ENCODE data around the gene ADAM10.

The ADAM10 gene

GRCh38 chr15:58698887-58699641, 50.4 kb downstream of the ADAM10 start:
- H3K27me3 Mint-ChIP-seq (ENCODE audit: low read depth) = no peaks in the 10 kb centered on the region
- peaks cover 26% of the 10 kb centered on the region for H3K9me3 Mint-ChIP-seq
- no peak overlapping the region for H3K27ac Mint-ChIP-seq
- H3K4me1 Mint-ChIP-seq = no peaks in the 10 kb centered on the region
- peaks cover 71% of the 10 kb centered on the region for H3K36me3 Mint-ChIP-seq (ENCODE audit: low read depth)
- TF ChIP-seq CTCF (IDR thresholded peaks at IDR 0.05; ENCODE audit: unreplicated experiment in 3 of 3) = no peak
- H3K4me3 Mint-ChIP-seq = no peak overlapping the region

- H3K9me3 Mint-ChIP-seq = peaks cover 29% of the 10 kb centered on the region
- no peaks in the 10 kb centered on the region for H3K27me3 Mint-ChIP-seq (ENCODE audit: low read depth)
- TF ChIP-seq CTCF (IDR thresholded peaks at IDR 0.05; ENCODE audit: unreplicated experiment in 3 of 3) = no peak
- no peaks in the 10 kb centered on the region for H3K4me1 Mint-ChIP-seq
- H3K4me3 Mint-ChIP-seq = no peak overlapping the region
- H3K36me3 Mint-ChIP-seq (ENCODE audit: low read depth) = peaks cover 68% of the 10 kb centered on the region
- no peak overlapping the region for H3K27ac Mint-ChIP-seq
These were observed 52.3 kb downstream of the ADAM10 start for GRCh38 chr15:58697220-58697619.

GRCh38 chr15:58696738-58697137, 52.8 kb downstream of the ADAM10 start:
- Mint-ChIP-seq H3K9me3 (peaks cover 26% of the 10 kb centered on the region), H3K4me3 (no peak overlapping the region)

GRCh38 chr15:58694641-58695398, 54.7 kb downstream of the ADAM10 start:
- peaks cover 50% of the 10 kb centered on the region for H3K36me3 Mint-ChIP-seq (ENCODE audit: low read depth)
- peaks cover 12% of the 10 kb centered on the region for H3K9me3 Mint-ChIP-seq
- no peak for TF ChIP-seq CTCF (IDR thresholded peaks at IDR 0.05; ENCODE audit: unreplicated experiment in 3 of 3)
- H3K4me3 Mint-ChIP-seq = no peak overlapping the region
- no peaks in the 10 kb centered on the region for H3K4me1 Mint-ChIP-seq
- peak overlapping the region in 2 of 3 experiments; percentile 6 to 34 for H3K27ac Mint-ChIP-seq
- no peaks in the 10 kb centered on the region for H3K27me3 Mint-ChIP-seq (ENCODE audit: low read depth)

More at GRCh38 chr15:58696738-58697137, 52.8 kb downstream of the ADAM10 start:
- Mint-ChIP-seq H3K27ac (no peak overlapping the region), H3K4me1 (no peaks in the 10 kb centered on the region), H3K27me3 (ENCODE audit: low read depth) (no peaks in the 10 kb centered on the region), H3K36me3 (ENCODE audit: low read depth) (peaks cover 66% of the 10 kb centered on the region)
- TF ChIP-seq CTCF (IDR thresholded peaks at IDR 0.05; ENCODE audit: unreplicated experiment in 3 of 3) = no peak

GRCh38 chr15:58690703-58691102, 58.8 kb downstream of the ADAM10 start:
- peaks cover 3% of the 10 kb centered on the region for H3K9me3 Mint-ChIP-seq

More at GRCh38 chr15:58690703-58691102, 58.8 kb downstream of the ADAM10 start:
- H3K4me1 Mint-ChIP-seq = no peaks in the 10 kb centered on the region
- peaks cover 24% of the 10 kb centered on the region for H3K36me3 Mint-ChIP-seq (ENCODE audit: low read depth)
- no peak for TF ChIP-seq CTCF (IDR thresholded peaks at IDR 0.05; ENCODE audit: unreplicated experiment in 3 of 3)
- H3K4me3 Mint-ChIP-seq = no peak overlapping the region
- no peak overlapping the region for H3K27ac Mint-ChIP-seq
- no peaks in the 10 kb centered on the region for H3K27me3 Mint-ChIP-seq (ENCODE audit: low read depth)
